ENCODE data around the gene DPM2. TPM values are rescaled to one million over a fixed set of nuclear protein-coding genes. Genes with fewer than 3 reads are reported as not detected.

Gene DPM2, protein sequence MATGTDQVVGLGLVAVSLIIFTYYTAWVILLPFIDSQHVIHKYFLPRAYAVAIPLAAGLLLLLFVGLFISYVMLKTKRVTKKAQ
- polyA plus RNA-seq (ENCODE audit: insufficient read length in 10 of 10), result 10 to 100 TPM; 15.7 to 25.3 (median 22.5) TPM
- long read RNA-seq, donor 1, transcript DPM2-201 (4 exons, 1,542 nt), result major isoform, 10 of 14 reads
- long read RNA-seq, donor 1, partial matches to known transcripts, result 0 of 14 reads
- long read RNA-seq, donor 1, other reads (novel, unspliced or antisense), result 0 of 14 reads
- long read RNA-seq, donor 2, transcript DPM2-201 (4 exons, 1,542 nt), result major isoform, 8 of 13 reads
- long read RNA-seq, donor 2, partial matches to known transcripts, result 0 of 13 reads
- long read RNA-seq, donor 2, other reads (novel, unspliced or antisense), result 0 of 13 reads
- long read RNA-seq, donor 3, result 0 reads
- long read RNA-seq, donor 4, transcript DPM2-201 (4 exons, 1,542 nt), result major isoform, 5 of 7 reads
- long read RNA-seq, donor 4, partial matches to known transcripts, result 0 of 7 reads
- long read RNA-seq, donor 4, other reads (novel, unspliced or antisense), result 0 of 7 reads
- long read RNA-seq, donor 5, transcript DPM2-203 (3 exons, 928 nt), result minor isoform, 8 of 33 reads
- long read RNA-seq, donor 5, transcript DPM2-201 (4 exons, 1,542 nt), result major isoform, 12 of 33 reads
- long read RNA-seq, donor 5, partial matches to known transcripts, result 9 of 33 reads
- long read RNA-seq, donor 5, other reads (novel, unspliced or antisense), result 0 of 33 reads
- long read RNA-seq, donor 6, transcript DPM2-203 (3 exons, 928 nt), result minor isoform, 6 of 21 reads
- long read RNA-seq, donor 6, transcript DPM2-205 (3 exons, 1,662 nt), result minor isoform, 5 of 21 reads
- long read RNA-seq, donor 6, transcript DPM2-201 (4 exons, 1,542 nt), result major isoform, 10 of 21 reads
- long read RNA-seq, donor 6, partial matches to known transcripts, result 0 of 21 reads
- long read RNA-seq, donor 6, other reads (novel, unspliced or antisense), result 0 of 21 reads
- long read RNA-seq, donor 7, transcript DPM2-201 (4 exons, 1,542 nt), result major isoform, 20 of 22 reads
- long read RNA-seq, donor 7, partial matches to known transcripts, result 0 of 22 reads
- long read RNA-seq, donor 7, other reads (novel, unspliced or antisense), result 0 of 22 reads
- long read RNA-seq, donor 8, transcript DPM2-201 (4 exons, 1,542 nt), result major isoform, 11 of 13 reads
- long read RNA-seq, donor 8, partial matches to known transcripts, result 0 of 13 reads
- long read RNA-seq, donor 8, other reads (novel, unspliced or antisense), result 0 of 13 reads
- long read RNA-seq, donor 9, partial matches to known transcripts, result 0 of 2 reads
- long read RNA-seq, donor 9, other reads (novel, unspliced or antisense), result 0 of 2 reads

DNA sequence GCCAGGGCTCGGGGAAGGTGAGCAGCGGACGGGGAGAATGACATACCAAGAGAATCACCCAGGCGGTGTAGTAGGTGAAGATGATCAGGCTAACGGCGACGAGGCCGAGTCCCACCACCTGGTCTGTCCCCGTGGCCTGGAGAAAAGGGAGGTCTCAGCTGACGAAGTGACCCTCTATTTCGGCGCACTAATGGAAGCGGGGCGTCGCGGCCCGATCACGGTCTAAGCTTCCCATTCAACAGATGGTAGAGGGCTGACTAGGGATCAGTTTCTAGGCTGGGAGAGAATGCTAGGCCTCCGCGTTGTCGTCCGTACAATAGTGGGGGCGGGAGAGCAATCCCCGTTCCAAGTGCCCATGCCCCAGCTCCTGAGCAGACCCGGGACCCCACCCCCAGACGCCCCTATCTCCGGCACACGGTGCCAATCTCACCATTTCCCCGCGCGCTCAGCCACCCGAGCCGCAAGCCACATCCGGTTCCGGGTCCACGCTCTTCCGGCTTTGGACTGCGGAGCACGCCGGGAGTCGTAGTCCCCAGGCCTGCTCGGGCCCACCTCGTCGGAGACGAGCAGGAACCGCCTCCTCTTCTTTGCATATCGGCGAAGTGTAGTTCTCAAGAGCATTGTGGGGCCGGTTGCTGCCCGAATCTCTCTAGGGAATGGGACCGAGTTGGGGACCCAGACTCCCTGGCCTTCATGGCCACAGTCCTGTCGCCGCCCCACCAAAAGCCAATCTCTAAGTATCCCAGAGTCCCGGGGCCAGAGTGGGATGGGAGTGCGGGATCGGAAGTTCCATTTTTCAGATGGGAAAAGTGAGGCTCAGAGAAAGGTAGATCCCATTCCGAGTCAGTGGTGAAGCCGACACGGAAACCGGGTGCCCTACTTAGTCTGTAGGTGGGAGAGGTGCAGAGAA lies at the start of gene DPM2:
TSS of gene DPM2 (minus strand) at position 467 of the 910 bp plus-strand sequence. CDS start at position 433, 34 bp downstream.
- DNase-seq, result peak; percentile 83 to 96 (median 93)

DNA sequence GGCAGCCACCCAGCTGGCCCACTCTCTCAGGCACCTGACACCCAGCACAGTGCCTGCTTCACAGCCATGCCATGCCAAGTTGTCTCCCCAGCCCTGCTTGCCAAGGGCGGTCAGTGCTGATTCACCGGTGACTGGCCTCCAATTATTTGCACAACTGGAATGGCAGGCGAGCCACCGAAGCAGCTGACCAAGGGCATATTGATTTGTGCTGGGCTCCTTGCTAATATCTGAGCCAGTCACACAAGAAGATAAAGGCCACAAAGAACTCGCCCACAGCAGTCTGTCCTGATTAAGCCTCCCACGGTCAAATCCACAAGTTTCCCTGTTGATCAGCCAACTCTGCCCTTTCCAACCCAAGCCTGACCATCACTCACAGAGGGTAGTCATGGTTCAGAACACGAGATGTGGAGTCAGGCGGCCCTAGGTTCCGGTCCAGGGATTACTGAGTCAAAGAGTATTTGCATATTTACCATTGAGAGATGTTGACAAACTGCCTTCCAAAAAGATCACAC lies 49.5 kb upstream of the DPM2 start:
- no peak for DNase-seq

DNA sequence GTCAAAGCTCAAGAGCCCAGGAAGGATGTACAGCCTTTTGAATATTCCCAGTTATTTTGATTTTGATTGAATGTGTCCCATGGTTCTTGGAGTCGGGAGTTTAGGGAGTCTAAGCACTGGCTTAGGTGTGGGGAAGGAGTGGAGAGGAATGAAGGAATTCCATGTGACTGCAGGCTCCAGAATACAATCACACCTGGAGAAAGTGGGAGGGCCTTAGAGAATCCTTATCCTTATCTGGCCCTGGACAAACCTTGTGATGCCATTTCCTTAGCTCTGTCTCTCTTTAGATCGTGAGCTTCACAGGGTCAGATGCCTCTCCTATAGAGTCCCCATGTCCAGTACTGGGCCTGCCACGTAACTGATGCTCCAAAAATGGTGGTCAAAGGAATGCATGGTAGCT lies 47.4 kb upstream of the DPM2 start:
- no peak for DNase-seq

DNA sequence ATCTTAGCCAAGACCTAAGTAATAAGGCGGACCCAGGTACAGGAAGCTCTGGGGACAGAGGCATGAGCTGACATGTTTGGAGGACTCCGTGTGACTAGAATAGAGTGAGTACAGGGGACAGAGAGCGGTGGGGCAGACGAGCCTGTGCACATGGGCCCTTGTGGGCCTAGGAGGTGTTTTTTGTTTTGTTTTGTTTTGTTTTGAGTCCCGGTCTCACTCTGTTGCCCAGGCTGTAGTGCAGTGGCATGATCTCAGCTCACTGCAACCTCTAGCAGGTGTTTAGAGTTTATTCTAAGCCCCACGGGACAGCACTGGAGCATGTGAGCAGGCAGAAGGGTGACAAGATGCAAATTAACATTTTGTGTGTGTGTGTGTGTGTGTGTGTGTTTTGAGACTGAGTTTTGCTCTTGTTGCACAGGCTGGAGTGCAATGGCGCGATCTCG lies 46.2 kb upstream of the DPM2 start:
- DNase-seq, result no peak

DNA sequence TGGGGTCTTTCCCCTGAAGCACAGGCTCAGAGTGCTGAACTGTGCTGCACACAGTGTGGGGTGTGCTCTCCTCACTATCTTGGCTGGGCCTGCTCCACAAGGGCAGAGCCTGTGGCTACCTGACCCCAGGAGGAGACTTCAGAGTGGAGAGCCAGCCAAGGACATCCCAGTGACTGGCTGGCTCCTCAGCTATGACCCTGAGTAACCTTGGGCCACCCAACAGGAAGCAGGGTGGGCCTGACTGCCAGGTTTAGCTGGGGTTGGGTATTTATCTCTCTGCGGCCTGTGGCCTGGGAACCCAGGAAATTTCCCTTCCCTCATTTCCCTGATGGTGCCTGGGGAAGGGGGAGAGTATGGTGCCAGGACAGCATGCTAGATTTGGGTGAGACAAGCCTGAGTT lies 45.3 kb upstream of the DPM2 start:
- no peak for DNase-seq

DNA sequence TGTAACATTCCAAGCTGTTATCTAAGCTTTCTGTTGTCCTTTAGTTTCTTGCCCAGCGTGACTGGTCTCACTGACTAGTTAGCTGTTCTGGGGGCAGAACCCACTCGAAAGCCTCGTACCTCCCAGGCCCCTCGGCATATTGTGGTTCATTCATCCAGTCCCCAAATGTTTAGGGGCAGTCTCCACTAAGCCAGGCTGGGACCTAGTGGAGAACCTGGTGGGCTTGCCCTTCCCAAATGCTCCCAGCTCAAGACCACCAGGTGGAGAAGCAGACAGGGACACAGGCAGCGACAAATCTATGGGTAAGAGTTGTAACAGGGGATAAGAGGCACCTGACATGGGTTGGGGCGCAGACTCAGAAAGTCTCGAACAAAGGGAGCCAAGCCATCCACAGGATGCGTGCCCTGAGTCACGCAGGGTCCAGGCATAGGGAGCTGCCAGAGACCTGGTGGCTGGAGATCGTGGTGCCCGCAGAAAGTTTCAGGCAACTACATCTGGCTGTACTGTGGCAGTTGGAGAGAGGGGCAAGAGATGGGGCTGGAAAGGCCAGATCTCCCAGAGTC lies 44.0 kb upstream of the DPM2 start:
- DNase-seq, result no peak

DNA sequence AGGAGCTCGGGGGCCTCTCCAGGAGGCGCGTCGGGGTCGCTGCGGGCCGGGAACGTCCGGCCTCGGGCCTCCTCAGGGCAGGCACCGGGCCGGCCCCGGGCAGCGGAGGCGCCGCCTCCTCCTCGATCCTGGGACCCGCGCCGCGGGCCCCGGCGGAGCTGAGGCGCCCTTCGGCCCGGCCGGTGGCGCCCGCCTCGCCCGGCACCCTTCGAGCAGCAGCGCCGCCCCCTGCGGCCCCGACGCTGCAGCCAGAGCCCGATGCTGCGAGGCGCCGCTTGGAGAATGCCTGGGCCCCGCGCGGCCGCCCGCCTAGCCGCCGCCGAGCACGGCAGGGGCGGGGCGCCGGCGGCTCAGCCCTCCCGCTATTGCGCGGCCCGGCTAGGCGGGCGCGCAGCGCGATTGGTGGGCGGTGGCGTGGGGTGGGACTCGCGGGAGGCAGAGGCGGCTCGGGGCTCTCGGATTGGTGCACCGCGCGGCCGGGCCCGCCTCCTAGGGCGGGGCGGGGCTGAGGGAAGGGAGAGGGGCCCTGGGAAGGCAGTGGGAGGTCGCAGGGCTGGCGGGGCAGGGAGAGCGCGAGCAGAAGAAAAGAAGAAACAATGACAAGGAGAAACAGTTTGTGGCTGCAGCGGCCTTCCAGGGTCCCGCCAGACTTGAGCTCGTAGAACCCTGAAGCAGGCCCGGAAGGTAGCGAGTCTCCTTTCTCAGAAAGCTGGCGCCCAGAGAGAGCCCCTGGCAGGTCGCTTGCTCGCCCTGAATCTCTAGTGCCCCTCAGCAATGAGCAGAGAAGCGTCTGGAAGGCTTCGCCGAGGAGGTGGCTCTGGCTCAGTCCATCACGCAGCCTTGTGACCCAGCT lies 43.3 kb upstream of the DPM2 start, which contains the start of gene EEIG1:
TSS of gene EEIG1 (minus strand) at position 284 of the 853 bp plus-strand sequence. CDS start 852 bp downstream, outside the sequence.
- DNase-seq, result peak; percentile 95 to 98 (median 97)

DNA sequence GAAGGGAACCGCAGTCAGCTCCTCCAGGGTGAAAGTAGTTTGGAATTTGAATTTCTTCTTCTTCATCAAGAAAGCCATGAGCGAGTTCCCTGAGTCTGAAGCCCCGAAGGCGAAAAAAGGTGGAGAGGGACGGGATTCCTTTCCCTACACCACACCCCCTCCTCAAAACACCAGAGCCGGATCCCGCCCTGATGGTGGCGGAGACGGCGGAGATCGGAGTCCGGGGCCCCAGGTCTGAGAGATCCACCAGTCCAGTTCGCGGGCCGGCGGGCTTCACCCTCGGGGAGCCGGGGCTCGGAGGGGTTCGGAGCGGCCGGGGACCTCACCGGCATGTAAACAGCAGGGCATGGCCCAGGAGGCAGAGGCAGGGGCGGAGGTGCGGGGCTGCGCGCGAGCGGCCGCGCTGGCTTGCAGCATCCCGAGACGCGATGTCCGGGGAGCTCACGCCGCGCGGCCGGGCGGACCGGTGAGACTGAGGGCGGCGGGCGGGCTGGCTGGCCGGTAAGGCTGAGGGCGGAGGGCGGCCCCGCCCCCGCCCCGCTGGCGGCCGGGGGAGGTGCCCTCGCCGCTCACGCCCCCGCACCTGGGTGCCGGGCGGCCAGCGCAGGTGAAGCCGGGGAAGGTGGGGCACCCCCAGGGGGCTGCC lies 42.5 kb upstream of the DPM2 start:
- peak in 1 of 3 donors; percentile 69 for DNase-seq

DNA sequence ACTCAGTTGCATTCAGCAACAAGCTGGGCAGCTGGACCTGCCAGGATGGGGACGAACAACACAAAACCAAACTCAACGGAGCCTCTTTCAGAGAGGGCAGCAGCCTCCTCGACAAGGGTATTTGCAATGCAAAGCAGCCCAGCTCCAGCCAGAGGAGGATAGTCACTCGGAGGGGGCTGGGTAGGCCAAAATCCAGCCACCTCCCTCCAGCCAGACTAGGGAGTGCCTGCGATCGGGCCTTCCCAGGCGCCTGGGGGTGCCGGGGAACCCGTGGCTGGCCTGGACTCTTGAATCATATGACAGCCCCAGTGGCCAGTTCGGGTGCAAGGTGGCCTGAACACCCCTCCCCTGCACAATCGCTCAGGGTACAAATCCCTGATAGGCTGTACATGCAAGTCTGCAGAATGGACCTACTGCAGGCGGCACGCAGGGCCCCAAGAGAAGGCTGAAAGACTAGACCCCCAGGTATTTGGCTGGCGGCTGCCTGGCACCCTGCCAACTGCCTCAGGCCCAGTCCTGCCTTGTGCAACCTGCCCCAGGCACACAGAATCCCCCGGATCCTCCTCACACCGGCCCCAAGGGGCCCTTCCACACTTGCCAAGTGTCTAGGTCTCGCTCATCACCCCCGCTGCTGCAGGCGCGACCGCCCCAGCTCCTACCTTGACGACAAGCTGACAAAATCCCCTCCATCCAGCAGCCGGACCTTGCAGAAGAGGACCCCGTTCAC lies 41.8 kb upstream of the DPM2 start:
- DNase-seq, result peak in 1 of 3 donors; percentile 80

DNA sequence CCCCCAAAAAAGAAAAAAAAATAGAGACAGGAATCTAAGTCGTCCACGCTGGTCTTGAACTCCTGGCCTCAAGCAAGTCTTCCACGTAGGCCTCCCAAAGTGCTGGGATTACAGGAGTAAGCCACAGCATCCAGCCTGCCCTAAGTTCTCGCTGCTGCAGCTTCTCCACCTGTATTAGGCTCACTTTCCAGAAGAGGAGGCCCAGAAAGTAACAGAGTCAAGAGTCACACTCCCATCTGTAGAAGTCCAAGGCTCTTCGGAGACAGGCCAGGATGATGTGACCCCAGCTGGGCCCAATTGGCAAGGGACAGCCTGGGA lies 41.3 kb upstream of the DPM2 start:
- DNase-seq, result no peak

DNA sequence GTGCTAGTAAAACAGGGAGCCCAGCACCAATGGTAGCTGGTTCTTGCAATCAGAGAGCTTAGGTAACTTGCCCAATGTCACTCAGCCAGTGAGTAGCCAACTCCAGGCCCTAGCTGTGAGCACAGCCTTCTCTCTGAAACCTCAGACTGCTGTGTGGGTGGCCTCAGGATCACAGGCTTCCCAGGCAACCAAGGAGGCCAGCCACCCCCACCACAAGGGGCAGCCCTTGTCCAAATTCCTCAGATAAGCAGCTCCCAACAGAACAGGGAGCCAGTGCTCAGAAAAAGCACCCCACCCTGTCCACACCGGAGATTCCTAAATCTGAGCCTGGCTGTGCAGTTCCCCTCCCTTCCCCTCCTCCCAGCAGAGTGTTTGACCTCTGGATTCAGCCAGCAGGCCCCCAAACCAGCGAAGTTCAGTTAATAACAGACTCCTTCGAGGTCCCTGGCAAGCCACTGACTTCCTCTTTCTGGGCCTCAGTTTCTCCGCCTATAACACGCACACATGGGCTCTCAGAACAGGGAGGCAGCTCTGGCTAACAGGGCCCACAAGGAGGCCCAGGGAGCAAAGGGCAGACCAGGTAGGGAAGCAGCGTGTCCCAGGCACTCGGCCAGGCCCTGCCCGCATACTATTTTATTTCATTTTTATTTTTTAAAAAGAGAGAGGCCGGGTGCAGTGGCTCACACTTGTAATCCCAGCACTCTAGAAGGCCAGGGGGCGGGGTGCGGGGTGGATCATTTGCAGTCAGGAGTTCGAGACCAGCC lies 40.4 kb upstream of the DPM2 start:
- peak in 2 of 3 donors; percentile 46 to 48 for DNase-seq

DNA sequence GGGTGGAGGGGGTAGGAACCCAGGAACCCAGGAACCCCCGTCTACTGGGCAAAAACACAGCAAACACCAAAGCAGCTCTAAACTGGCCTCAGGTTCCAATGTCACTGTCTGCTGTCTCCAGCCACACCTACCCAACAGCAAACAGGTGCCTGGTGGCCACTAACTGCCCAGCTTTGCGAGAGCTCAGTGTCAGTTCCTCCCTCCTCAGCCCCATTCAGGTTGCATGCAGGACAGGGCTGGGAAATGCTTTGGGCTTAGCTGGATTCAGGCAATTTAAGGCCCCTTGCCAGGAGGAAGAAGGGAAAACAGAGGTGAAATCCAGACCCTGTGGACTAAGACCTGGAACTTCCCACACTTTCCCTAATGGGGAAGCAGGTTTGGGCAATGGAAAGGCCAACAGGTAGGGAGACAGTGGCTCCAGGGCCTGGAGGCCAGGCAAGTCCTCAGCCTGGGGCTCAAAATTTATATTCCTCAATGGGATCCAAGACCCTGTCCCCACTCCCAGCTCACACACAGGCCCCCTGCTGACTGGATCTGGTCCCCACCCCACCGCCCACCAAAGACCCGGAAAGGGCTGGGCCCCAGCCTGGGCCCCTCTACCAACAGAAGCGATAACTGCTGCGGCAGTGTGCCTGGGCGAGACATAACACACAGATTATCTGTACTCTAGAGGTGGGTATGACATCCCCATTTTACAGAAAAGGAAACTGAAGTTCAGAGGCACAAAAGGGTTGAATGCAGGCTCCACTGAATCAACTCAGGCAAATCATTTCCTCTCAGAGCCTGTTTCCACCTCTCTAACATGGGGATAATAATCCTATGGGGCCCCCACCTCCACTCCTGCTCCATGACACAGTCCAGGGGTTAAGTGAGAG lies 39.6 kb upstream of the DPM2 start:
- no peak for DNase-seq

DNA sequence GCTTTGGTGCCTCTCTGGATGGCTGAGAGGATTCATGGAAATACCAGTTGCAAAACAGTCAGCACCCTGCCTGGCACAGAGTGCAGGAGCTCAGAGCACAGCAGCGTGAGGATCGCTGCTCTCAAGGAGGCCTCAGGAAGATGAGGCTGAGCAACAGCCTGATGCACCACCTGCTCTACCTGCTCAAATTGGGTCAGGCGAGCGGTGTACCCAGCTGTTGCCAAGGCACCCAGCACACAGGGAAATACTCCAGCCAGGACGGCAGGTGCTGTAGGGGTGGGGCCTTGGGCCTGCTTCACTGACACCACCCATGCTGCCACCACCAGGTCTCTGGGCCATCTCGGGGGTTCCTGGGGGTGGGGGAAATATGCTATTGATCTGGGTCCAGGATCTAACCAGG lies 38.8 kb upstream of the DPM2 start:
- no peak for DNase-seq

DNA sequence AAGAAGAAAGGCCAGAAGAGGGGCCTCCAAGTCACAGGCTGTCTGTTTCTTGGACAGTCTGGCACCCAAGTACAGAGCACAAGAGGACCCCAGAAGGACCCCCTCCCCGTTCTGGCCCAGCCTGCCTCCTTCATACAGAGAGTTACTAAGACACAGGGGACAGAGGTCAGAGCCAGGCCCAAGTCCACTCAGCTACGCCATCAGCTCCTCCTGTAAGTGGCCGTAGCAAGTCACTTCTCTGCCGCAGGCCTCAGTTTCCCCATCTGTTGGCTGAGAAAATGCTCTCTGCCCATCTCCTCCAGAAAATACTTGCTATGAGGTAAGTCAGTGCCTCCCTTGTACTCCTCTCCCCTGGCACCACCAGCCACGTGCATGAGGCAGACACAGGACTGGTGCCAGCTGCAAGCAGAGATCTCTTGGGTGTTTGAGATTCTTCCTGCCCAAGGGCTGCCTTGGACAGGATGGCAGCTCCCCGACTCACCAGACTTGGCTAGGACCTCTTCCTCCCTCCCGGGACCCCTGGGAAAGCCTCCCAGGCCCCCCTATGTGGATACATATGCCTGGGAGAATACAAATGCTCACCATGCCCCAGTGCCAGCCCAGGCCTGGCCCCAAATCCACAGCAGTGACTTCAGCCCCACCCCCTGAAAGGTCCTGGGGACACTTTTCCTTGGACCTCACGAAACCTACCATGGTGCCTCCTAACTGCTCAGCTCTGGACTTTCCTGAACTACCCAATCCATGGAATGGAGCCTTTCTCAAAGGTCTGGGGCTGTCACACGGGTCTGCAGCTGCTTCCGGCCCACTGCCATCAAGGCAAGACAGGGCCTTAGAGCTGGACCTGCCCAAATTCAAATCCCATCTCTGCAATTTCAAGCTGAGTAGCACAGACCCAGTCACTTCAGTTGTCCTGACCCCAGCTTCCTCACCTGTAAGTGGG lies 38.0 kb upstream of the DPM2 start:
- no peak for DNase-seq

DNA sequence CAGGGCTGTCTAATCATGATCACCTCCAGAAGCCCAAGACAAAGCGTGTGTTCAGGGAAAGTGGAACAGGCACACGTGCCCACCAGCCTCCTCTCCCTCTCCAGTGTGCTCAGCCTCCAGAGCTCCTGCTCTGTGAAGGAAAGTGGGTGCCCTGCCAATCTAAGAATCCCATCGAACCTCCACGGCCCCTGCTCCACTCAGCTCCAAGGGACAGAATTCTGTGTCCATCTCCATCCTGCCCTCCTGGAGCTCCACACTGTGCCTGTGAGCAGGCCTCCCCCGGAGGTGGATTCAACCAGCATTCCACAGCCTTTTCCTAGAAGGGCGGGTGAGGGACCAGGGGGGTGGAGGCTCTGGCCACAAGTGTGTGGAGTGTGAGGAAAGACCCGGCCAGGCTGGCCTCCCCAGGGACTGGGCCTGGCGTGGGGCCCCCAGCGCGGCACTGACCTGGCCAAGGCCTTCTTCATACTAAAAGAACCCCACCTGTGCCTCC lies 37.2 kb upstream of the DPM2 start:
- no peak for DNase-seq

Measured in muscle of back (tissue), 13 donors.